ENCODE data around the gene UBR3.

The UBR3 gene

GRCh38 chr2:170095380-170095779 lies 268.1 kb downstream of the UBR3 start:
- TF ChIP-seq CTCF (IDR thresholded peaks at IDR 0.05; ENCODE audit: extremely low read depth, insufficient read depth, missing control alignments): no peak
- in situ Hi-C loops (cut with MboI; ENCODE audit: low pct_unique_long_range_greater_than_20kb, low sequenced_read_pairs, unreplicated experiment): no loop called here

GRCh38 chr2:170098626-170099312 lies 271.5 kb downstream of the UBR3 start:
- DNase-seq (ENCODE audit: low spot score): no peak
- TF ChIP-seq CTCF (IDR thresholded peaks at IDR 0.05; ENCODE audit: extremely low read depth, insufficient read depth, missing control alignments): no peak
- in situ Hi-C loops (cut with MboI; ENCODE audit: low pct_unique_long_range_greater_than_20kb, low sequenced_read_pairs, unreplicated experiment): no loop called here

More at GRCh38 chr2:170095380-170095779, 268.1 kb downstream of the UBR3 start:
- no peak for DNase-seq (ENCODE audit: low spot score)

GRCh38 chr2:170101789-170102188 lies 274.5 kb downstream of the UBR3 start:
- no peak for TF ChIP-seq CTCF (IDR thresholded peaks at IDR 0.05; ENCODE audit: extremely low read depth, insufficient read depth, missing control alignments)
- DNase-seq (ENCODE audit: low spot score): no peak
- in situ Hi-C loops (cut with MboI; ENCODE audit: low pct_unique_long_range_greater_than_20kb, low sequenced_read_pairs, unreplicated experiment): no loop called here

GRCh38 chr2:170106102-170106840 lies 279.0 kb downstream of the UBR3 start:
- TF ChIP-seq CTCF (IDR thresholded peaks at IDR 0.05; ENCODE audit: extremely low read depth, insufficient read depth, missing control alignments): no peak
- no peak for DNase-seq (ENCODE audit: low spot score)
- in situ Hi-C loops (cut with MboI; ENCODE audit: low pct_unique_long_range_greater_than_20kb, low sequenced_read_pairs, unreplicated experiment): no loop called here

GRCh38 chr2:170113168-170113894 lies 286.1 kb downstream of the UBR3 start:
- no peak for TF ChIP-seq CTCF (IDR thresholded peaks at IDR 0.05; ENCODE audit: extremely low read depth, insufficient read depth, missing control alignments)
- in situ Hi-C loops (cut with MboI; ENCODE audit: low pct_unique_long_range_greater_than_20kb, low sequenced_read_pairs, unreplicated experiment): no loop called here
- no peak for DNase-seq (ENCODE audit: low spot score)

GRCh38 chr2:170115501-170116229 lies 288.4 kb downstream of the UBR3 start:
- TF ChIP-seq CTCF (IDR thresholded peaks at IDR 0.05; ENCODE audit: extremely low read depth, insufficient read depth, missing control alignments): no peak
- in situ Hi-C loops (cut with MboI; ENCODE audit: low pct_unique_long_range_greater_than_20kb, low sequenced_read_pairs, unreplicated experiment): no loop called here
- no peak for DNase-seq (ENCODE audit: low spot score)
